Spleen (tissue), 7 donors: ENCODE measurements around the gene SMARCD2.

Experiments
- POLR2A ChIP-seq, 3 donors: fragments of 450-650 bp; IDR thresholded peaks; one replicate each; pipeline ENCODE4 v1.5.1; 2017; ENCODE audit warnings: antibody characterized with exemption in 3 of 3, mild to moderate bottlenecking in 1 of 3
- POLR2AphosphoS5 ChIP-seq, 3 donors: sonication (generic); formaldehyde crosslinking; IDR thresholded peaks; one replicate each; pipeline ENCODE4 v1.5.1; 2017; ENCODE audit warnings: antibody characterized with exemption in 3 of 3
- TF ChIP-seq, protein P1 (sequence below), 11 experiments: fragments of 200-600 bp in 7 of 11; fragments of 450-650 bp in 4 of 11; sonication (generic) in 4 of 11; IDR thresholded peaks in 8 of 11; conservative IDR thresholded peaks in 3 of 11; 1 replicate in 7 of 11; 2 replicates in 4 of 11; pipeline versions ENCODE4 v1.4.0 to v1.8.0; 2016 to 2021; ENCODE audit warnings: antibody characterized with exemption in 11 of 11, inconsistent platforms in 4 of 11, mild to moderate bottlenecking in 1 of 11
- donor health status: DM: no; HTN: no; CAD: no; lungs with moderate emphysema.
- donor health status: DM: no; HTN: no; CAD: no.
- donor health status: DM: no; HTN: no; CAD: no.

DNA sequence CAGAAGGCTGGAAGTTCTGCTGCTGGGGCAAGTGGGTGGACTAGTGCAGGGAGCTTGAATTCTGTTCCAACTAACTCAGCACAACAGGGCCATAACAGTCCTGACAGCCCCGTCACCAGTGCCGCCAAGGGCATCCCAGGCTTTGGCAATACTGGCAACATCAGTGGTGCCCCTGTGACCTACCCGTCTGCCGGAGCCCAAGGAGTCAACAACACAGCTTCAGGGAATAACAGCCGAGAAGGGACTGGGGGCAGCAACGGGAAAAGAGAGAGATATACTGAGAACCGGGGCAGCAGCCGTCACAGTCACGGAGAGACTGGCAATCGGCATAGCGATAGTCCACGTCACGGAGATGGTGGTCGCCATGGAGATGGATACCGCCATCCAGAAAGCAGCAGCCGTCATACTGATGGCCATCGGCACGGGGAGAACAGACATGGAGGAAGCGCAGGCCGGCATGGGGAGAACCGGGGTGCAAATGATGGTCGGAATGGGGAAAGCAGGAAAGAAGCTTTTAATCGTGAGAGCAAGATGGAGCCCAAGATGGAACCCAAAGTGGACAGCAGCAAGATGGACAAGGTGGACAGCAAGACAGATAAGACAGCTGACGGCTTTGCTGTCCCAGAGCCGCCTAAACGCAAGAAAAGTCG is 24.6 kb downstream of the SMARCD2 start:
- TF ChIP-seq POLR2A (IDR thresholded peaks at IDR 0.05) (no peak), POLR2AphosphoS5 (IDR thresholded peaks at IDR 0.05) (peak; percentile 16 to 64 (median 39))
- TF ChIP-seq, protein P1, sequence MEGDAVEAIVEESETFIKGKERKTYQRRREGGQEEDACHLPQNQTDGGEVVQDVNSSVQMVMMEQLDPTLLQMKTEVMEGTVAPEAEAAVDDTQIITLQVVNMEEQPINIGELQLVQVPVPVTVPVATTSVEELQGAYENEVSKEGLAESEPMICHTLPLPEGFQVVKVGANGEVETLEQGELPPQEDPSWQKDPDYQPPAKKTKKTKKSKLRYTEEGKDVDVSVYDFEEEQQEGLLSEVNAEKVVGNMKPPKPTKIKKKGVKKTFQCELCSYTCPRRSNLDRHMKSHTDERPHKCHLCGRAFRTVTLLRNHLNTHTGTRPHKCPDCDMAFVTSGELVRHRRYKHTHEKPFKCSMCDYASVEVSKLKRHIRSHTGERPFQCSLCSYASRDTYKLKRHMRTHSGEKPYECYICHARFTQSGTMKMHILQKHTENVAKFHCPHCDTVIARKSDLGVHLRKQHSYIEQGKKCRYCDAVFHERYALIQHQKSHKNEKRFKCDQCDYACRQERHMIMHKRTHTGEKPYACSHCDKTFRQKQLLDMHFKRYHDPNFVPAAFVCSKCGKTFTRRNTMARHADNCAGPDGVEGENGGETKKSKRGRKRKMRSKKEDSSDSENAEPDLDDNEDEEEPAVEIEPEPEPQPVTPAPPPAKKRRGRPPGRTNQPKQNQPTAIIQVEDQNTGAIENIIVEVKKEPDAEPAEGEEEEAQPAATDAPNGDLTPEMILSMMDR (IDR thresholded peaks at IDR 0.05 in 8 of 11, conservative IDR thresholded peaks at IDR 0.05 in 3 of 11), result no peak
